GM19438 (cell line): ENCODE data around the gene ATP5F1D.
A peak's percentile ranks its signal among the peaks of the same experiment; 100 is the strongest.

Source experiments
- ATAC-seq: cut with Tn5 transposase; IDR thresholded peaks from one replicate; pipeline ENCODE4 v1.9.1; 2021; ENCODE audit warnings: low read depth; ENCODE audit not compliant: unreplicated experiment

ATP5F1D gene

DNA sequence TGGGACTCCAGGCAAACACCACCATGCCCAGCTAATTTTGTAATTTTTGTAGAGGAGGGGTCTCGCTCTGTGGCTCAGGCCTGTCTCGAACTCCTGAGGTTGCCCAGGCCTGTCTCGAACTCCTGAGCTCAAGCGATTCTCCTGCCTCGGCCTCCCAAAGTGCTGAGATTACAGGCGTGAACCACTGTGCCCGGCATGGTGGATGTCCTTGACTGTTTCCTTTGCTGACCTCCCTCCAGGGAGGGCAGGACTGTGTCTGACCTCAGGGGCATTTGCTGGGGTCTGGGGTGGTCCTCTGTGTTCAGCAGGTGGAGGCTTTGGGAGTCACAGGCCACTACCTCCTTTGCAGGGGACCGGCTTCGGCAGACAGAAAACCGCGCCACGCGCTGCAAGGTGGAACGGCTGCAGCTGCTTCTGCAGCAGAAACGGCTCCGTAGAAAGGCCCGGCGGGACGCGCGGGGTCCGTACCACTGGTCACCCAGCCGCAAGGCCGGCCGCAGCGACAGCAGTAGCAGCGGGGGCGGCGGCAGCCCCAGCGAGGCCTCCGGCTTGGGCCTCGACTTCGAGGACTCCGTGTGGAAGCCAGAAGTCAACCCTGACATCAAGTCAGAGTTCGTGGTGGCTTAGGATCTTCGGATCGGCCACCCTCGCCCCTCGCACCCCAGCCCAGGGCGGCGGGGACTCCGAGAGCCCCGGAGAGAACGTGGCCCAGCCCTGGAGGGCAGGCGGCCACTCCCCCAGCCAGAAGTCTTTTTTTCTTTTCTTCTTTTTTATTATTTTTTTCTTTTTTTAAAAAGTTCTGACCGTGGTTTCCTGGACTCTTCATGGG, 15.3 kb downstream of the ATP5F1D start:
- no peak for ATAC-seq

- no peak for ATAC-seq
These were observed 16.1 kb downstream of the ATP5F1D start for GRCh38 chr19:1257475-1258162.

DNA sequence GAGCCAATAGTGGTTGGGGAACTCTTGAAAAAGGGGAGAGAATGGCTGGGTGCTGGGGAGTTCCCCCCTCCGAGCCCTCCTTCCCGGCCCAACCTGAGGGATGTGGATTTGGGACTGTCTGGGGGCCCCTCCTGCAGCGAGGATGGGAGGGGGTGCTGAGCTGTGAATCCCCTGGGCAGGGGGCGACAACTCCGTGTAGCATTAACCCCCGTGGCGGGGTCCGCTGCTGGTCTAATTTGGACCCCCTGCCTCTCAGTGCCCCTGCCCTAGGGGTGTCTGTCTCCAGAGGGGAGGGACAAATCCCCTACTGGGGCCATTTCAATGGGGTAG, 16.6 kb downstream of the ATP5F1D start:
- ATAC-seq, result no peak

DNA sequence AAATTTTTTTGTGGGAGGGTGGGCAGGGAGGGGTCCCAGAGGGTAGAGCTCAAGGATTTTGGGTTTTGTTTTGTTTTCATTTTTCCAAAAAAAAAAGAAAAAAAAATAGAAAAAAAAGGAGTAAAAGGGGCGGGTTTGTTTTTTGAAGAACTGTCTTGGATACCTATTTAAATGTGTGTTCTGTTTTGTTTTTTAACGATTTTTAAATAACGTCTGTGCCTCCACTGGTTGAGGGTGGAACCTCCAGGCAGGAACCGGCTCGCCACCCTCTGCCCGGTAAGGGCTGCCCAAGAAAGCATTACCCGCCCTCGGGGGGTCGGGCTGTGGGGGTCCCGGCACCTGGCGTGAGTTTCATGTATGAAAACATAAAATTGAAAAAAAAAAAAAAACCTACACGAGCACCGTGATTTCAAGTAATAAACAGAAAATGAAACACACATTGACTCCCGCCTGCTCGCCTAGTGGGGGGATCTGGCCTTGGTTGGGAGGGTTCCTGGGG, 17.2 kb downstream of the ATP5F1D start:
- no peak for ATAC-seq

GRCh38 chr19:1259206-1259875, 17.8 kb downstream of the ATP5F1D start:
- no peak for ATAC-seq

DNA sequence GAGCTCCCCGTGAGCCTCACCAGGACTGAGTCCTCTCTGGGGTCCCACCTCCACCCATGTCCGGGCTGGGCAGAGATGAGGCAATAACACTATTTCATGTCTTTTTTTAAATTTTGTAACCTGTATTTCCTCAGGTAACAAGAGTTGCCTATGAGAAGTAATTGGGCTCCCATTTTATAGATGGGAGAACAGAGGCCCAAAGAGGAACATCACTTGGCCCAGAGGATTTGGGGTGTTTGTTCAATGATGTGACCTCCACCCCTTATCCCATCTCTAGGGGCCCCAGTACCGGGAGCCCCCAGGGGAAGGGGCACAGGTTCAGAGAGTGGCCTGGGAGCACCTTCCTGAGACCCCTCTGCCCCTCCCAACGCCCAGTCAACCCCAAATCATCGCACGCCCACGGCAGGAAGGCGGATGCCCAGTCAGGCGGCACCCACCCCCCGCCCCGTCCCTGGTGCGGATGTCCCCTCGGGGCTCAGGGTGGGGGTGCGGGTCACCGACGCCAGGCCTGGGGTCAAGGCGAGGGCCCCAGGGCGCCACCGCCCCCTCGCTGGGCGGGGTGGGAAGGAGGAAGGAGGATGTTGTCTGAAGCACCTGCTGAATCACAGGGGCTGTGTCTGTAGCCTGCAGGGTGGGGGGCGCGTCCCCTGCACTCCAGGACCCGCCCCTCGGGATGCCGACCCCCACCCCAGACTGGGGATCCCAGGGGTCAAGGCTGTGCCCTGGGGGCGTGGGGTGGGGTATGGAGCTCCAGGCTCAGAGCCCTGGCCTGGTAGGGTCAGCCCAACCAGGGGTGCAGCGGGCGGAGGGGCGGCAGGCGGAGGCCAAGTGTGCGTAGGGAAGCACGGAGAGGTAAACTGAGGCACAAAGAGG, 18.6 kb downstream of the ATP5F1D start:
- no peak for ATAC-seq

DNA sequence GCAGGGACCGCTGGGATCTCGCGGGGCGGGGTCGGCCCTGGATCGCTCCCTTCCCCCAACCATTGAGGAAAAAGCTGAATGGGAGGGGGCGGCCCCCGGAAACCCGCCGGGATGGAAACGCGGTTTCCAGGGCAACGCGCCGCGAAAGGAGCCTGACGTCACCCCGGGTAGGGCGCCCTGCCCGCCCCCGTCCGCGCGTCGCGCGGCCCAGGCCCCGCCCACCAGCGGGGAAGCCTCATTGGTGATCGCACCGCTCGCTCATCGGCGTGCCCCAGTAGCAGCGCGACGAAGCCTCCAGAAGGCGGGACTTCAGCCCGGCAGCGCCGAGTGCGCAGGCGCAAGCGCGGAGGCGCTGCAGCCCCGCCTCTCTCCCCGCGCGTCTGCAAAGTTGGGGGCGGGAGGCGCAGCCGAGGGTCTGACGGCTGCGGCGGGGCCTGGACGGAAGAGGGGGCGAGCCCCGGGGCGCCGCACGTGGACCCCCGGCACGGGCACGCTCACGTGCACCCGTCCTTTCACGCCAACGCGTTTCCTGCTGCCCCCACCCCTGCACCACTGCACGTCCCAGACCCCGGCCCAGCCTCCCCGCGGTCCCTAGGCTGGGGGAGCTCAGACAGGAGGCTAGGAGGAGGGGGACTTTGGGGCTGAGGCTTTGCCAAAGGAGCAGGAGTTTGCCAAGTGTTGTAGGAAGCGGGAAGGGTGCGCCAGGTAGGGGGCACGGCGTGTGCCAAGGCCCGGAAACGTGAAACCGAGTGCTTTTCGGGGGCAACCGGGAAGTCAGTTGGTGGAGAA, 19.4 kb downstream of the ATP5F1D start:
- ATAC-seq, result peak; percentile 43

- ATAC-seq, result no peak
These were observed 19.9 kb downstream of the ATP5F1D start for GRCh38 chr19:1261538-1261797.

- no peak for ATAC-seq
These were observed 20.5 kb downstream of the ATP5F1D start for GRCh38 chr19:1261798-1262622.

- ATAC-seq, result no peak
These were observed 21.1 kb downstream of the ATP5F1D start for GRCh38 chr19:1262623-1263123.

- ATAC-seq, result no peak
These were observed 21.6 kb downstream of the ATP5F1D start for GRCh38 chr19:1263188-1263587.

- no peak for ATAC-seq
These were observed 23.5 kb downstream of the ATP5F1D start for GRCh38 chr19:1264801-1265614.

DNA sequence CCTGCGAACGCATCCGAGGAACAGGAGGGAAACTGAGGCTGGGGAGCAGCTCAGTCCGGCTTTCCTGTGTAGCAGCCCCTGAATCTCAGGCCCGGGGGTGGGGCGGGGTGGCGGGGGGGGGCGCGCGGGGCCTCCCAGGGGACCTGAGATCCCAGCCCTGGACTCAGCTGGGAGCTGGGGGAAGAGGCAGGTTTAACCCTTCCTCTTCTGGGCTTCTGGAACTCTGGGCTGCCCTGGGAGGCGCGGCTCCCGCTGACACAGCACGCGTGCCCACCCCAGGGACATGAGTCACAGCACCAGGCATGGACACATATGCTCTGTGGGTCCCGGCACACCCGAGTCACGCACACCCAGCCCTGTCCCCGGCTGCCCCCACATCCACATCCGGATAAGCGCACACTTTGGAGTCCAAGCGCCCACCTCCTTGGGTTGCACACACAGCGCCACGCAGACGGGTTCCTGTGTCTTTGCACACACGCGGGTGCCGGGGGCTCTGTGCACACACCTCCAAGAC, 24.1 kb downstream of the ATP5F1D start:
- ATAC-seq, result no peak

GRCh38 chr19:1266129-1266915, 24.8 kb downstream of the ATP5F1D start:
- ATAC-seq, result peak; percentile 20

DNA sequence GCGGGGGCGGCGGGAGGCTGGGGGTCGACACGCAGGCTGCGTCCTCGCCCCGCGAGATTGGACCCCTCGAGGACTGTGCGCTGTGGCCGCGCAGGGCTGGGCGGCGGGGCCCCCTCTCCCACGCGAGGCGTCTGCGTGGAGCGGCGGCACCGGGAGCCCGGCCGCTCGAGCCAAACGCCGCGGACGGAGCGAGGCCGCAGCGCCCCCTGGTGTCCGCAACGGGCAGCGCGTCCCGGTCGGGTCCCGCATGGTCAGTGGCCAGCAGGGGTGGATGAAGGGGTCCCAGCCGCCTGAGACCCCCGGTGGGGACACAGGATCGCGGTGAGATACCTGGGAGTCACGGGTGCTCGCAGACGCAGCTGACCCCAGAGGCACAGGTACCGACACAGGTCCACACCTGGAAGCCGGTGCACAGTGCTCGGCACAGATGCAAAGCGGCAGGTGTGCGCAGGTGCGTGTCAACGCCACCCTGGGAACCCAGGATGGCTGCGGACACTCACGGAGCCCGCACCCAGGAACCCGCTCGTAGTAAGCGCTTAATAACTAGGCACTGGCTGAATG, 25.4 kb downstream of the ATP5F1D start:
- no peak for ATAC-seq

DNA sequence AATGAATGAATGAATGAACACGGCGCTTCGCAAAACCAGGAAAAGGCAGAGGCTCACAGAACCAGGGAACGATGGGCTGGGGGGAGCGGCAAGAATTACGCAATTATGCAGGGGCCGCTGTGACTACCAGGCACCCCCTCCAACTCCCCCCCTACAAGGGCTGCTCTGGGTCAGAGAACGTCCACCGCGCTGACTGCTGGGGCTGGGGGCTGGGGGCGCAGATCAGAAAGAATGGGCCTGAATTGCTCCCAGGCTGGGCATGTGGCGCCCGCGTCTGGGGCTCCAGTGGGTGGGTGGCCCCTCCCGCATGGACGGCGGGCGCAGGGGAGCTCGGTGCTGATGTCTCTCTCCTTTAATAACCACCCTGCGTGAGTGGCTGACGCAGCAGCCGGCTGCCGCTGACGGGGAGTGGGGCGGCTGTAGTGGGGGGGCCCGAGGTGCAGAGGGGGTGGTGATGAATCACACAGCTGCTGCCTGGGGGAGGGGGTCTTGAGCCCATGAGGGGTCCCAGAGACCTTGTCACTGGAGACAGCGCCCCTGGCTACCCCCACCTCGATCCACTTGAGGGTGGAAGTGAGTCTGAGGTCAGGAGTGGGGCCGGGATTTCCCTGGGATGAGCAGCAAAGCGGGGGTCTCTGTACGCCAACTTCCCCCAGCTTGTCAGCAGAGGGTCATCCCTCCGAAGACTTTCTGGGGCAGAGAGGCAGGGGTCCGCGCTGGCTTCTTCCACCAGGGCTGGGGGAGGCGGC, 26.1 kb downstream of the ATP5F1D start:
- ATAC-seq, result no peak
